EH (cell line): ENCODE data around the gene GREB1.
"Not testable (repeated sequence)": the region's sequence is repeated elsewhere in the genome, so short reads cannot be mapped to it uniquely, and the experiment has no call there.

Experiments used
- DNase-seq: peaks from one replicate; pipeline ENCODE4 v3.0.0-alpha.2; 2015; ENCODE audit warnings: low read depth

GREB1 gene

DNA sequence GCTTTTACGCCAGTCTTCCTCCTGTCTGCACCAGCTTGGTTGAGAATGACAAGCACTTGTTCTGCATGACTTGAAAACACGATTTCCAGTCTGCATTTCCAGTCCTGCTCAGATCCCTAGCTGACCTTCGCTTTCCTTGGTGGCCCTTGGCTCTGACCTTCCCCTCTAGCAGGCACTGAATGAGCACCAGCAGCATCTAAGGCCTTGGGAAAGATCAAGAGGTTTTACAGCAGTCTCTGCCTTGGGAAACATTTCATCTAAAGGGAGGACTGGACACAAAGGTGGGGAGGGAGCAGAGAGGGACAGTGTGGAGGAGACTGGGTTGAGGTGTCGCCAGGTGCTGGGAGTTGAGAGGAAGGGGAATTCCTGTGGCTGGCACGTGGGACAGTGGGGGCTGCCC lies 105.7 kb downstream of the GREB1 start:
- DNase-seq = no peak

DNA sequence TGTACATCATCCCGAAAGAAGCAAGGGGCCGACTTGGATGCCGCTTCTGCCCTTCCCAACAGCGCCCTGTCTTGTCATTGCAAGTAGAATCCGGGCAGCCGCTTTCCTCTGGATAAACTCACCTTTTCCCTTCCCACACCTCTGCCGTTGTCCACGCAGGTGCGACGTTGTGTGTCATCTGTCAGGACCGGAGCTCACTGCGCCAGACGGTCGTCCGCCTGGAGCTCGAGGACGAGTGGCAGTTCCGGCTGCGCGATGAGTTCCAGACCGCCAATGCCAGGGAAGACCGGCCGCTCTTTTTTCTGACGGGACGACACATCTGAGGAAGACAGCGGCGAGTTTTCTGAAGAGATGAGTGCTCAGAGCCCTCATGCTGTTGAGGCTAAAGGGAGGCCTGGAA lies 106.3 kb downstream of the GREB1 start:
- no peak for DNase-seq

DNA sequence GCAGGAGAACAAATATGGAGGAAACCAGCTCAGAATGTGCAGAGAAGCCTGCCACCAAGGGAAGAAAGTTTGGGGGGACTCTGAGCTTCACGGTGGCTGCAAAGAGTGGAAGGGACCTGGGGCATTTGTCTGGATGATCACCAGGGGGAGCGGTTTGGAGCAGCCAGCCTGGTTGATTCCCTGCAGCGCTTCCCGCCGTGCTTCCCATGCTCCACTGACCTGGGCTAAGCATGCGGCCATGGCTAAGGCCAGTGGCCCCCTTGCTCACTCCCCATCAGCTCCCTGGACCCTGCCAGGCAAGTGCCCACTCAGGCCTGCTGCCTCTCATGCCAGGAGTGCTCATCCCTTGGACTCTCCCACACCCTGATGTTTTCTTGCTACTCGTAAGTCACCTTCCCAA lies 109.1 kb downstream of the GREB1 start:
- DNase-seq = no peak

DNA sequence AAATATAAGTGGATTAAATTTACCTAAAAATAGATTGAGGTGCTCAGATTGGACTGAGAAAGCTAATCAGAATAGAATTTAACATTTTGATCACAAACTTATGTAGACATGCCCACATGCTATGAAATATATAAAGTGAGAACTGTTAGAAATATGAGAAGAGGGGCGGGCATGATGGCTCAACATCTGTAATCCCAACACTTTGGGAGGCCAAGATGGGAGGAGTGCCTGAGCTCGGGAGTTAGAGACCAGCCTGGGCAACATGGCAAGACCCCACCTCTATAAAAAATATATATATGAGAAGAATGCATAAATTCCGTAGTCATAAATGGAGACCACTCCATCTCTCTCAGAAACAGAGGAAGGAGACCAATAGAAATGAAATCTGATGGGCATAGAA lies 110.4 kb downstream of the GREB1 start:
- no peak for DNase-seq

DNA sequence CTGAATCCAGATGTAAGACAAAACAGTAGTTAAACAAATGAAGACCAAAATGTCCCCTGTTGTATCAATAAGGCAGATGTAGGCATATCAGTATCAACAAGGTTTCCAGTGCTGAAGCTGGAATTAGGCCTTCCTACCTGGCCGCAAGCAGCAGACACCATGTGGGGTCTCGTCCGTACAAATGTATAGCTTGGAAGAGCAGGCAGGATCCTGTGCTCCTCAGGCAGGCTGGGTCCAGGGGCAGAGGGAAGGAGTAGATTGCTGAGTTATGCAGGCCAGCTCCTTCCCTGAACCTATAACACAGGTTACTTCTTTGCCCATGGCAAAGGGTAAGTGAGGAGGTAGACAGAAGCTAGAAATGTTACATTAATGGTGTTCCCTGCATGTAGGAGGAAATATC lies 112.7 kb downstream of the GREB1 start:
- DNase-seq = no peak

DNA sequence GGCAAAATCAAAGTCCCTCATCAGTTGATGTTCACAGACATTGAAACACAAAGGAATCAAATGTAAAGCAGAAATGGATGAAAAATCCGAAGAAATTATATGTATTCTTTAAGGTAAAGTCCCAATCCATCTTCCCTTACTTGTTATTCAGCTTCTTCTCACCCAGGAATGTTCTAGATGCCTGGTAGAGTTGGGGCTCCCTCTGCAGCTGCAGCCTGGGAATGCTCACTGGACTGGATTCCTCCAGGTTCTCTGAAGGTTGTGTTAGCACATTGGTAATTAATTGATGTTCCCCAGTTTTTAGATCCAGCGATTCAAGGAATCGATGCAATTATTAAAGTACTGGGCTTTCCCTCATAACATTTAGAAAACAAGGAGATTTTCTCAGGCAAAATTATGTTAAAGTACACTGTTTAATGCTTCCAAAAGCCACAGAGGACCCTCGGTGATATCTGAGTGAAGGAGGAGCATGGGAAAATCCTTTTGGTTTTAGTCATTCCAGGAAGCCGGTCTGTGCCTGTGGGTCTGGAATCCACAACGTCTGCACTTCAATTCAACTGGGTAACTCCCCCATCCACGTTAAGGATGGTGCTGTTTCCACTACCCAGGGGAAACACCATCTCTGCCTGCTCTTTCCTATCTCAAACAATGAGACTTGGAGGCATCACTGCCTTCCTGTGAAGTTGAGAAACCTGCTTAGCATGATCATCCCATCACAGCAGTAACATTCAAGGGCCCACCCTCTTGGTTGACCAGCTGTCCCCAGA lies 114.2 kb downstream of the GREB1 start:
- peak; percentile 15 for DNase-seq

DNA sequence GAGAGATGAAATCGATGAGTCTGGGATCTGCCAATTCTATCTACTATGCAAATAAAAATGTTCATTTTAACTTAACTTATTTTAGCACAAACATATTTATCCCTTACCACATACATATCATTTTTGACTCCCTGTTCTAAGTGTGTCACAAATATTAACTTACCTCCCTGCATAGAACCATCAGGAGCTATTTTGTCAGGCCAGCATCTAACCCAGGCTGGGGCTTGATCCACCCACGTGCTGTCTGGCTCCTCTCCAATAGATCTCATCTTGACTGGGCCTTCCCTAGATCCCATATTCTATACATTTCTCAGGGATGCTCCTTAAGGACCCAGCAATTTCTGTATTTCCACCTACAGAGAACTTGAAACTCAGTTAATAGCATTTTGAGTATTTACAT lies 115.2 kb downstream of the GREB1 start:
- DNase-seq = no peak

DNA sequence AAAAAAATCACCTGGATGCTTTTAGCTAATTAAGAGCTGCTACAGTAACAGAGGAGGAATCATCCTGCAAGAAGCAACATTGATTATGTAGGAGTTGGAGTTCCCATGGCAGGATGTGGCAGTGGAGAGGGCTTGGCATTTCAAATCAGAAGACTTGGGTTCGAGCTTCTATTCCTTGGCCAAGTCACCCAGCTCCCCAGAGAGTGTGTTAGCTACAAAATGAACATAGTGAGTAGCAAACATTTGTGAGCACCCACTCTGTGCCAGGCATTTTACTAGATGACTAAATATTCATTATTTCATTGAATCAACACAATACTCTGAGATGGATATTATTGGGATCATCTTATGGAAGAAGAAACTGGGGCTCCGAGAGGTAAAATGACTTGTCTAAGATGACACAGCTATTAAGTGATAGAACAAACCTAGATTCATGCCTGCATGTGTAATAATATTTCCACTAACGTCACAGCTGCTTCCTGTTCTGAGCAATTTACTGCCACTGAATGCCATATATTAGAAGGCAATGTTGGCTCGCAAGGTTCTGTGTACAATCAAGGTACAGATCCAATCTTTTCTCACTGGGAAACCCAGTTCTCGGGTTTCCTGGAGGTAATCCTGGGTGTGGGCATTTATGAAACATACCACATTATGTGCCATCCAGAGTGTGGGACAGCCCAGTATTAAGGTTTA lies 118.2 kb downstream of the GREB1 start:
- no peak for DNase-seq

DNA sequence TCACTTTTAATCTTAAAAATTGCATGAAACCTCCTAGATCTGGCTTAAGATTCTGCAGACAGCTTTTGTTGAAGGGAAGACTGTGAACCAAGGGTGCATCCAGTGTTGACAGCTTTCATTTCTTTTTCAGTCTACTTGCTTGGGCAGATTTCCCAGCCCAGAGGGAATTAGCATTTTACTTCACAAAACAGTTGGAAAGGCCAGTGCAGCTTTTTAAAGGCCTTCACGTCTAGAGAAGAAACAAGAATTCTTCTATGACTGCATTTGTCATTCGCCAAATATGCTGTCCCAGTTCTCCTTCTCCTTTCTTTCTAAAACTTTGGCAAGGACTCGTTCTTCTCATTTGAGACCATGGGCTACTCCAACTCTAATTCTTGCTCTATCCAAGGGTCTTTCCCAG lies 118.7 kb downstream of the GREB1 start:
- peak; percentile 19 for DNase-seq

DNA sequence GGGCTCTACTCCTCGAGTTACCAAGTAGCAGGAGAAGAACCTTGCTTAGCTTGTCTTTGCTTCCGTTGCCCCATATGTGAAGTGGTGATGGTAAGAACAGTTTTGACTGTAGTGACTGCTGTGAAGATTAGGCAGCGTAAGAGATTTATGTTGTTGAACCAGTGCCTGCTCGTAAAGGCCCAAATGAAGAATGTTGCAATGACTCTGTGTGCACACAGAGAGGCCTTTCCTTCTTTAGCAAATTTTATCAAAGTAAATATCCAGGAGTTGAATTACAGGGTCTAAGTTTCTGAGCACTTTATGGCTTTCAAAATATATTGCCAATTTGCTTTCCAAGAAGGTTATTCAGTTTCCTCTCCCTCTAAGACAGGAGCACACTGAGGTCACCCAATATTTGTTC lies 121.7 kb downstream of the GREB1 start:
- peak; percentile 13 for DNase-seq

DNA sequence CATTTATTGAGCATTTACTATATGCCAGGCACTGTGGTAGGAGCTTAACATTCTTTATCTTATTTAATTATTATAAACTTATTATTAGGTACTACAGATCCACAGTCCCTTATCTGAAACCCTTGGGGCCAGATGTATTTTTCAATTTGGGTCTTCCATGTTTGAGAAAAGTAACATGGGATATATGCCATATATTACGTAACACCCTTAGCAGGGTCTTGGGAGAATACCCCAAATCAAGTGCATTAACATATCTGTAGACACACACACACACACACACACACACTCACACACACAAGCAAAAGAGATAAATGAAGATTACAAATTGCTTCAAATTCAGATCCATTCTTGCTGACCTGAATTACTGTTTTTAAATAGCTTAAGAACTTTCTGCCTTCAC lies 122.4 kb downstream of the GREB1 start:
- no peak for DNase-seq

DNA sequence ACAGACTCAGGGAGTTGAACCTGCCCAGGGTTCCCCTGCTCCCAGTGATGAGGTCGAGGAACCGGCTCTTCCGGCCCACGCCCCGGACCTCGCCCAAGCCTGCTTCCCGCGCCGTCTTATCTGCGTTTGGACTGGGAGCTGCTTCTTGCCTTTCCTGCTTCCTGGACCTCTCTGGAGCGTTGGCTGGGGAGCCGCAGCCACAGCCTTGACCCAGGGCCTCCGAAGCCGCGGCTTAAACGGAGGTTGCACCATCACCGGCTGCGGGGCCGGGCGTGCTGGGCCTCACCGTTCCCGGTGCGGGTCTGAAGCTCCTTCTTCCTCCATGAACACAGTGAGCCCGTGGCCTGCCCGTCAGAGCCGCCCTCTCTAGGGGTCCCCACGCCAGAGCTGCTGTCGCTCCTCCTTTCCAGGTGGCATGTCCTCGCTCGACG lies 122.8 kb downstream of the GREB1 start:
- no peak for DNase-seq

DNA sequence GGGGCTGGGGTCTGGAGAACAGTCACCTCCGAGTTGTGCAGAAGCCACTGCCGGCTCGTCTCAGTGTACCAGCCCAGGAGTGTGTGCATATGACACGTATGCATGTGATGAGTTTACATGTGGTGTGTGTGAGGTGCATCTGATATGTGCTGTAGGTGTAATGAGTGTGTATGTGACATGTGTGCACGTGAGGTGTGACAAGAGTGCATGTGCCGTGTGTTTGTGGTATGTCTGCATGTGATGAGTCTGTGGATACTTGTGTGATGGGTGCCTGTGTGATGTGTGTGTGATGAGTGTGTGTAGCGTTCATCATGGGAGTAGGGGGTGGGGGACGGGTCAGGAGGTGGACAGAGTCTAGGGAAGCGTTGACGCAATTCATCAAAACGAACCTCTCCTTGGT lies 123.3 kb downstream of the GREB1 start:
- no peak for DNase-seq

DNA sequence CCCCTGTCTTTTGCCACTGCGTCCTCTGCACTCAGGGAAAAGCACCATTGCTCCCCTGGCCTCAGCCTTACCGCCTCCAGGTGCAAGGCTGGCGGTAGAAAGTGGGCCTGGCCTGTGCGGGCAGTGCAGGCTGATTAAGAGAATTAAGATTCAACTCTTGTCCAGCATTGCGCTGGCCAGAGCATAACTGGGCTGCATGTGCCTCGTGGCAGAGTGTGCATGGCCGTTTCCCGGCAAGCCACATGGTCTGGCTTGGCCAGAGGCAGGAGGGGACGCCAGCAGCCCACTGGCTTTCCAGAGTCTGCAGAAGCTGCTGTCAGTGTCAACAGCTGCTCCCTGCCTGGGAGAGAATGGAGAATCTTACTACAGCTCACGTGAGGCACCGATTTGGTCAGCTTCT lies 123.8 kb downstream of the GREB1 start:
- DNase-seq = no peak

DNA sequence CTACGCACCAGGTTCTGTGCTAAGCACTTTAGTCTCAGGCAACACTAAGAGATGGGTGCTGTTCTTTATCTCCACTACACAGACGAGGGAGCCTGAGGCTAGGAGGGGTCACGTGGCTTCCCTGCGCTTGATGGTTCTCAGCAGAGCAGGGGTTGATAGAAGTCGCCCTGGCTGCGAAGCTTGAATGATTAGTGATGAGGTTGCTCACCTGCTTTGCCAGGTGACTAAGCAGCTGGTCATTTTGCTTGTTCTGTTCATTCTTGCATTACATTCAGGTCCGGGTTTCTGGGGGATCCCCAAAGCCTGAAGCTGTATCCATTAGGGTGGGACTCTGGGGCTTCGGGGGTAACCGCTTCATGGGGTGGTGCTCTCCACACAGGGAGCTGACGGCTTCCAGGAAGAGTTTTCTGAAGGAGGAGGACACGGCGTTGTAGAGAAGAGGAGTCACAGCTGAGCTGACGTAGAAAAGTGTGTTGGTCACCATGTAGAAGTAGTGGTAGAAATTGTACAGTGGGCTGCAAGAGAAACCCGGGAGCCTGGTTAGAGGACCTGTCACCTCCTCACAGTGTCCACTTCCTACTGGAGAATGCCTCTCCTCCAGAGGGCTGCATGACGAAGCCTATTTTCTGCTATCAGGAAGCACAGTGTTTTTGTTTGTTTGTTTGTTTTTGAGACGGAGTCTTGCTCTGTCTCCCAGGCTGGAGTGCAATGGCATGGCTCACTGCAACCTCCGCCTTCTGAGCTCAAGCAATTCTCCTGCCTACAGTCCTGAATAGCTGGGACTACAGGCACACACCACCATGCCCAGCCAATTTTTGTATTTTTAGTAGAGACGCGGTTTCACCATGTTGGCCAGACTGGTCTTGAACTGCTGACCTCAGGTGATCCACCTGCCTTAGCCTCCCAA lies 124.6 kb downstream of the GREB1 start:
- DNase-seq = no peak

DNA sequence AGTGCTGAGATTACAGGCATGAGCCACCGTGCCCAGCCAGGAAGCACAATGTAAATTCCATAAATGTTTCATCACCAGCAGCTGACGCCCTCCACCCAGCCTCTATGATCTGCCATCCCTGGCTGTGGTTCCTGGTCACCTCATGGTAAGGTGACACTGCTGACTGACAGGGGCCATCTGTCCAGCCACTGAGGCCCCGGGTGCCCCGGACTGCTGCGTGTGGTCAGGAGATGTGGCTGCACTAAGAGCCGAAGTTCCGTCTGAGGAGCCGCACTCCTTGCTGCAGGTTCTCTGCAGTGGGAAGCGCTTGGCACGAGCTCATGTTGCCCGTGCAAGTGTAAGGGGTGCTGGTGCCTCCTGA lies 125.2 kb downstream of the GREB1 start:
- no peak for DNase-seq

DNA sequence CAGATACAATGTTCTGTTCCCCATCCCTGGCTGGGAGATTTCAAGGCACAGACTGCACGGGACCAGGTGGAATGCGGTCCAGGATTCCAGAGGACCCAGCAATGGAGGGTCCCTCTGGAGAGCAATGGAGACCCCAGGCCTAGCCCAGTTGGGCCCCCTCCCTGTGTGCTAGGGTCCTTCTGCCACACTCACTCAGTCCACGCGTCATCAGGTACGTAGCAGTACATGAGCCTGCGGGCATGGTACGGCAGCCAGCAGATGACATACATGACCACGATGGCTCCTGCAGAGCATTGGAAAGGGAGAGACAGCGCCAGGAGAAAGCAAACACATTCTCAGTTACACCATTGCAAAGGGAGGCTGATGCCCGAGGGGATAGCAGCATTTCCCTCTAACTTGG lies 126.0 kb downstream of the GREB1 start:
- DNase-seq = no peak

DNA sequence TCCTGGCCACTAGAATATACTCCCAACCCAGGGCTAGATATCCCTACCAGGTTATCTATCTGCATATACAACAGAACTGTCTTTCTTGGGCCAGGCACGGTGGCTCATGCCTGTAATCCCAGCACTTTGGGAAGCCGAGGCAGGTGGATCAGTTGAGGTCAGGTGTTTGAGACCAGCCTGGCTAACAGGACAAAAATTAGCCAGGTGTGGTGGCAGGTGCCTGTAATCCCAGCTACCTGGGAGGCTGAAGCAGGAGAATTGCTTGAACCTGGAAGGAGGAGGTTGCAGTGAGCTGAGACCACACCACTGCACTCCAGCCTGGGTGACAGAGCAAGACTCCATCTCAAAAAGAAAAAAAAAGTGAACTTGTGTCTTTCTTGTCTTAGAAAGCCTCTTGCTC lies 126.6 kb downstream of the GREB1 start:
- not testable (repeated sequence) for DNase-seq

DNA sequence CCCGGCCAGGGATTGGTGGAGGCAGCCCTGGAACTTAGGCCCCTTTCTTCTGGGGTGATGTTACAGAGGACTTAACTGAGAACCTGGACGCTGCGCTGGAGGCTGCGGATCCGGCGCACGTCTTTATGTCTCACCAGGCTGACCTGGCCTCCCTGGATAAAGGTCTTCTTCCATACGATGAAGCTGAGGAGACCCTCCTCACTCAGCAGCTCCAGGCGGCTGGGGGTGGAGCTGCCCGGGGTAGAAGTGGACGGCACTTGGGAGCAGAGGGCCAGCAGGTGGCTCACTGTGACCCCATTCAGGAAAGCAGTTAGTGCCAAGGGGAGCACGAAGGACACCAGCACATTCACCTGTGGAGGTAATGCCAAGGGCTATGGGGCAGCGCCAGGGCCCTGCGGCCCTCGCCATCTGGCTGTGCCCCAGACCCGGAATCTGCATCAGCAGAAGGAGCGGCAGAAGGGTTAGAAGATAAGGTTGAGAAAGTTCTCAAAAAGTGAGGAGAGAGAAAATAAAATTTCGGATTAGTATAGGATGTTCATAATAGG lies 128.1 kb downstream of the GREB1 start:
- DNase-seq = no peak

DNA sequence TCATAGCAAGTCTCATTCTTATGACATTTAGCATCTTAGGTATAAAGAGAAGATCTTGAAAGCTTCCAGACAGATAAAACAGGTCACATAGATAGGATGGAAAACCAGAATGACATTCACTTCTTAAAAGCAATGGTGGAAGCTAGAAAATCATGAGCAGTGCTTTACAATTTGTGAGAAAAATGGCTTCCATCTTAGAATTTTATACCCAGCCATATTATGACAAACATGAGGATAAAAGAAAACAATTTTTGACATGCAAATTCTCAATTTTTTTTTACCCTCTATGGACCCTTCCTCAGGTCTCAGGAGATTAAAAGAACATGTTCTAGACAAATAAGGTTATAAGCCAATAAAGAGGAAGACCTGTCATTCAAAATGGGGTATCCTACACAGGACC lies 129.0 kb downstream of the GREB1 start:
- no peak for DNase-seq

DNA sequence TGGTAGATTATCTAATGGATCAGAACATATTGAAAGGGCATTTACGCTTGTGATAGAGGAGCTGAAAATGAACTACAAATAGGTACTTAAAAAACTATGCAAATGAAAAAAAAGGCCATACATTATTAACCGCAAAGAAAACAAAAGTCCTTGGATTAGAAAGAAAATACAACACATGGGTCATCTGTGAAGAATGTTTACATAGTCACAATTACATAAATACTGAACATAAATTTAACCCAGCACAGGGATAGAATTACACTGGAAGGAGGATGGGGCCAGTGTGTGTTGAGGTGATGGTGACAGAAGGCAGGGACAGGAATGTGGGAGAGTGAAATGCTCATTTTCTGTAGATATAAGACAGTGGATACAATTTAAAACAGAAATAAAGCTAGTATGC lies 129.6 kb downstream of the GREB1 start:
- peak; percentile 61 for DNase-seq

DNA sequence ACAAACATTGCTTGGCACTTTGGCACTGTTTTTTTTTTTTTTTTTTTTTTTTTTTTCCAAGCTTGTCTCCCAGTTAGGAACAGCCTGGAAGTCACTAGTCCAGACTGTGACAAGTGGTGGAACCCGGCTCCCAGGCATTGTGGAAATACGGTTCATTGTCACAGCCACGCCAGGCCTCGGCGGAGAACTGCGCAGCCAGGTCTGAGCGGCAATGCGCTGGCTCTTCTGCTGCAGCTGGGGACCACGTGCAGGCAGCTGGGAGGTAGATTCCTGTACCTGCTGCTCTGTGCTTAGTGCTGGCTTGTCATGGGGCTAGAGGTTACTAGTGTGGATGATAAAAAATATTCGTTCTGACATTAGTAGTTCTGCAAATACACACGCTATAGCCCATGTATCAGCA lies 131.2 kb downstream of the GREB1 start:
- no peak for DNase-seq
